ENCODE data around the gene PRG2.
"Not testable (repeated sequence)": the region's sequence is repeated elsewhere in the genome, so short reads cannot be mapped to it uniquely, and the experiment has no call there.

Gene PRG2

GRCh38 chr11:57421066-57421465, 30.6 kb upstream of the PRG2 start:
- intact Hi-C loops (cut with DNase I), result no loop called here
- no peak for DNase-seq

- intact Hi-C loops (cut with DNase I), result no loop called here
- DNase-seq, result no peak
These were observed 28.7 kb upstream of the PRG2 start for GRCh38 chr11:57419146-57419545.

GRCh38 chr11:57418131-57418530, 27.7 kb upstream of the PRG2 start:
- intact Hi-C loops (cut with DNase I), result no loop called here

GRCh38 chr11:57417056-57417455, 26.6 kb upstream of the PRG2 start:
- DNase-seq, result no peak
- intact Hi-C loops (cut with DNase I), result no loop called here

More at GRCh38 chr11:57418131-57418530, 27.7 kb upstream of the PRG2 start:
- DNase-seq, result no peak

GRCh38 chr11:57416436-57416835, 26.0 kb upstream of the PRG2 start:
- no peak for DNase-seq
- intact Hi-C loops (cut with DNase I), result no loop called here

GRCh38 chr11:57414612-57415212, 24.3 kb upstream of the PRG2 start:
- DNase-seq, result no peak
- intact Hi-C loops (cut with DNase I), result no loop called here

GRCh38 chr11:57413681-57414080, 23.2 kb upstream of the PRG2 start:
- intact Hi-C loops (cut with DNase I), result no loop called here
- DNase-seq, result no peak

- DNase-seq, result no peak
- intact Hi-C loops (cut with DNase I), result no loop called here
These were observed 19.8 kb upstream of the PRG2 start for GRCh38 chr11:57410287-57410686.

GRCh38 chr11:57409321-57410100, 19.1 kb upstream of the PRG2 start:
- intact Hi-C loops (cut with DNase I), result no loop called here

GRCh38 chr11:57408771-57409170, 18.3 kb upstream of the PRG2 start:
- no peak for DNase-seq
- intact Hi-C loops (cut with DNase I), result no loop called here

More at GRCh38 chr11:57409321-57410100, 19.1 kb upstream of the PRG2 start:
- DNase-seq, result no peak

GRCh38 chr11:57407941-57408475, 17.6 kb upstream of the PRG2 start:
- intact Hi-C loops (cut with DNase I), result no loop called here
- DNase-seq, result no peak

GRCh38 chr11:57407010-57407920, 16.8 kb upstream of the PRG2 start:
- intact Hi-C loops (cut with DNase I), result no loop called here
- no peak for DNase-seq

- no peak for DNase-seq
- intact Hi-C loops (cut with DNase I), result no loop called here
These were observed 16.0 kb upstream of the PRG2 start for GRCh38 chr11:57406337-57406904.

- DNase-seq, result no peak
- intact Hi-C loops (cut with DNase I), result no loop called here
These were observed 14.9 kb upstream of the PRG2 start for GRCh38 chr11:57405271-57405860.

- DNase-seq, result no peak
- intact Hi-C loops (cut with DNase I), result no loop called here
These were observed 13.3 kb upstream of the PRG2 start for GRCh38 chr11:57403802-57404147.

- DNase-seq; intact Hi-C loops (cut with DNase I): not testable (repeated sequence)
These were observed 12.8 kb upstream of the PRG2 start for GRCh38 chr11:57403003-57403801.

GRCh38 chr11:57402188-57403002, 11.9 kb upstream of the PRG2 start:
- intact Hi-C loops (cut with DNase I), result no loop called here
- no peak for DNase-seq

- no peak for DNase-seq
- intact Hi-C loops (cut with DNase I), result no loop called here
These were observed 9.6 kb upstream of the PRG2 start for GRCh38 chr11:57399972-57400578.

Data from posterior cingulate gyrus (tissue), 11 donors.